Omental fat pad (tissue), 4 donors: ENCODE measurements around the gene PSMB11. TPM values are rescaled to one million over a fixed set of nuclear protein-coding genes. Genes with fewer than 3 reads are reported as not detected.

Experiments
- ATAC-seq: fragments of 150-250 bp; one replicate; pipeline ENCODE4 v1.9.1; 2016; ENCODE audit warnings: mild to moderate bottlenecking, moderate library complexity; ENCODE audit not compliant: low FRiP score
- DNase-seq: peaks from one replicate; pipeline ENCODE4 v3.0.0-alpha.2; 2019; ENCODE audit warnings: low spot score
- total RNA-seq, 4 donors: library from RNA; depleted of rRNA; stranded (reverse); fragments of >200 nt; gene quantifications; one replicate each; pipeline ENCODE4 v1.1.0, GENCODE V29; 2016
- TF ChIP-seq, protein P1 (sequence below), 3 donors: fragments of 450-650 bp; IDR thresholded peaks; one replicate each; pipeline ENCODE4 v1.5.1; 2016 to 2017; ENCODE audit warnings: antibody characterized with exemption in 3 of 3, mild to moderate bottlenecking in 3 of 3, moderate library complexity in 2 of 3

PSMB11 gene
- total RNA-seq, 4 donors from 2014 or later, result not detected

DNA sequence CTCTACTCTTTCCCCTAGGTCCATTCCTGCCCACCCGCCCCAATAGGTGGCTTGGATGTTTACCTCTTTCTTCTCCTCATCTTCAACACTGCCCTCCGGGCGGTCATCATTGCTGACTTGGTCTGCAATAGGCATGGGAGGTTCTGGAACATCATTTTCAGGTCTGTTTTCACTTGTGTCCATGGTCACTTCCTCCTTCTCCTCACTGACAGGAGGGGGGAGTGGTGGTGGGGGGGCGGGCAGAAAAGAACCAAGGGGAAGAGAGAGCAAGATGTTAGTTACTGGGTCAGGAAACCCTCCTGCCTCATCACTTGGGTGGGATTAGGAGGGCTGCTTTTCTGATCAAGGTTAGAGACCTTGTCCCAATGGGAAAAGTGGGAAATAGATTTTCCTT lies 27.4 kb downstream of the PSMB11 start:
- TF ChIP-seq, protein P1, sequence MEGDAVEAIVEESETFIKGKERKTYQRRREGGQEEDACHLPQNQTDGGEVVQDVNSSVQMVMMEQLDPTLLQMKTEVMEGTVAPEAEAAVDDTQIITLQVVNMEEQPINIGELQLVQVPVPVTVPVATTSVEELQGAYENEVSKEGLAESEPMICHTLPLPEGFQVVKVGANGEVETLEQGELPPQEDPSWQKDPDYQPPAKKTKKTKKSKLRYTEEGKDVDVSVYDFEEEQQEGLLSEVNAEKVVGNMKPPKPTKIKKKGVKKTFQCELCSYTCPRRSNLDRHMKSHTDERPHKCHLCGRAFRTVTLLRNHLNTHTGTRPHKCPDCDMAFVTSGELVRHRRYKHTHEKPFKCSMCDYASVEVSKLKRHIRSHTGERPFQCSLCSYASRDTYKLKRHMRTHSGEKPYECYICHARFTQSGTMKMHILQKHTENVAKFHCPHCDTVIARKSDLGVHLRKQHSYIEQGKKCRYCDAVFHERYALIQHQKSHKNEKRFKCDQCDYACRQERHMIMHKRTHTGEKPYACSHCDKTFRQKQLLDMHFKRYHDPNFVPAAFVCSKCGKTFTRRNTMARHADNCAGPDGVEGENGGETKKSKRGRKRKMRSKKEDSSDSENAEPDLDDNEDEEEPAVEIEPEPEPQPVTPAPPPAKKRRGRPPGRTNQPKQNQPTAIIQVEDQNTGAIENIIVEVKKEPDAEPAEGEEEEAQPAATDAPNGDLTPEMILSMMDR (IDR thresholded peaks at IDR 0.05), result no peak
- DNase-seq, result no peak
- ATAC-seq, result no peak

DNA sequence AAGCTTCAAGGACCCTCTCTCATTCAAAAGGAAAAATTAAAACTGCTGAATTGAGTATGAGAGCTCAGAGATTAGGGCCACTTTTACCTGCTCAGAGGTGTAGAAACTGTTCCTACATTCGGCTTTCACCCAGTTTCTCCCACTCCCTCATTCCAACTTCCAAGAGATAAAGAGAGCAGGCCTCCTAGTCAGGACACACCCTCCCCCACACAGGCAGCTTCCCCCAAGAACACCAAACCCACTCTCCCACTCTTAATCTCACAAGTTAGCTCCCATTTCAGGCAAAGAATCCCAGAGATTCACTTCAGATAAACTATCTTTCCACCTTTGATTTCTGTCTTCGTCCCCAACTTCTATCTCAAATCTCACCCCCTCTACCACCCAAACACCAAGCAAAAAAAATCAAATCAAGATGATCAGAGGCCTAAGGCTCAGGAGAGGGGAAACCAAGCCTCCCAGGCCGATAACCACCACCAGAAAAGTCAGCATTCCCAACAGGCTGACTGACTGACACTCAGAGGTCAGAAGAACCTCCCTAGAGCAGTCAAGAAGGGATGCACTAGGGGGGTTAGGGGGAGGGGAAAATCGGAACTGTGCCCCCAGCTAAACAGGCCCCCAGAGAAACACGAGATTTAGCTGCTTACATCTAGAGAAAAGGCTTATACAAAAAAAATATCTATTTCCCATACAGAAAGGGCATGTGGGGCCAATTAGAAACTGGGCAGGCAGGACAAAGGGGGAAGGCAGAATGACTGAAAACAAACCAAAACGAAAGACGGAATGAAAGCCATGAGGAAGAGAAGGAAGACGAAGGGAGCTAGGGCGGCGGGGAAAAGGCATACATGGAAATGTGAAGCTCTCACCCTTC lies 28.5 kb downstream of the PSMB11 start:
- TF ChIP-seq, protein P1 (IDR thresholded peaks at IDR 0.05), result no peak
- DNase-seq (no peak), ATAC-seq (no peak)

DNA sequence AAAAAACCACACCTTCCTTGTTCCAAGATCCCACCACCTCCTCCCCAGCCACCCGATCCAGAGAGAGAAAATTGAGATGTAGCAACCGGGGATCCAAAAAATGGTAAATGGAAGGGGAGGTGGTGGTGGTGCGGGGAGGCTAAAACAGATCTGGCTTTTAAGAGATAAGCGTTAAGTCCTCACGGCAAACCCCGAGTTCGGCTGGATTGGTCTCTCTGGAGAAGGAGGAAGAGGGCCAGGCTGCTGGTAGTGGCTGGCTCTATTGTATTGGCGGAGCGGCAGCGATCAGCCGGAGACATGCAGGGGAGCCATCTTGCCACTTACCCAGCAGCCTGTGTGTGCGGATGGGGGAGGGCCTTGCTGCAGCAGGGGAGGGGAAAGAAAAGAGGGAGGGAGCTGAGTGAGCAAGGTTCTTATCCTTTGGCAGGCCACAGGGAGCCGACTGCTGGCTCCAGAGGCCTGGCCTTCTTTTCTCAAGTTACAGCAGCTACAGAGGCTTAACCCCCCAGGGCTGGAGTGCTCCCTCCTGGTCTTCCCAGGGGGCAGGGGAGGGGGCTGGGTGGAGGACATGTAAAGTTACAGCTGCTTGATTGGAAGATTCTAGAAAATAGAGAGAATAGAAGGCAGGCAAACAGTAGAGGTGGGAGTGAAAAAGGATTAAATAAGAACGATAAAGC lies 29.4 kb downstream of the PSMB11 start:
- DNase-seq (peak; percentile 52), ATAC-seq (peak; percentile 80)
- TF ChIP-seq, protein P1 (IDR thresholded peaks at IDR 0.05), result no peak

DNA sequence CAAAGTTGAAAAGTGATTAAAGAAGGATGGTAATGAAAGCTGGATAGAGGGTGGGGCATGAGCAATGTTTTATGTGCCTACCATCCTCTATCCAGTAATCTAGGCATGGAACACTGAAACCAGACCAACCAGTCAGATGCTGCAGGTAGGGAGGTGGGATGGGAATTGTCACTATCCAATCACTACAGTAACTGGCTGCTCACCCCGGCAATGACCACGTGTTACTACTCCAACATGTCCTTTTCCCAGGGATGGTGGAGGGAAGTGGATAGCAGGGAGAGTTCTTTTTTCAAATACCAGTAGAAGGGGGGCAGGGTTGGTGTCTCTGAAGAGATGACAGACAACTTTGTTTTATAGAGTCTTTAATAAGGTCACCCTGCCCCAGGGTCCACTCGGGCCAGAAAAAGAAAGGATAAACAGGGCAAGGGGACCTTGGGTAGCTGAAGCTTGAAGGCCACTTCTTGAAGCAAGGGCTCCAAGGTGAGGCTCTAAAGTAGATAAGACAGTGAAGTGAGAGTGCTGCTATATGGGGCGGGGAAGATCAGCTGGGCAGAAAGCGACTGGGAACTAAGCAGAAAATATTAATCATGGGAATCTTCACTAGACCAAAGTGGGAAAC lies 30.0 kb downstream of the PSMB11 start:
- DNase-seq (no peak), ATAC-seq (no peak)
- TF ChIP-seq, protein P1 (IDR thresholded peaks at IDR 0.05), result no peak

DNA sequence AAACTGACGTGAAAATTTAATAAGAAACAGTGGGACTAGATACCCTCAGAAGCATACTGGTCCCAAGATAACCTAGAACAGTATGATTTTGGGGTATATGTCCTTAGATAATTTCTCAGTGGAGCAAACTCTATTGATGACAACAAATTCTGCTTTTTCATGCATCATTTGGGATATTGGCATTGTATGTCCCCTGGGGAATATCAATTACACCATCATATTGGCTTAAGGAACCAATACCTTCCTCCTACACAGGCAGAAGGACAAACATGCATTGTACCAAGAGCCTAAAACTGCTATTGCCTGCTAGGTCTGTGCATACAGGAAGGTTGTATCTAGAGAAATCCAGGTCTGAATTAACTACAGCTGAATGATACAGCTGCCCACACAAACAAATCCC lies 32.9 kb downstream of the PSMB11 start:
- ATAC-seq (no peak), DNase-seq (no peak)
- TF ChIP-seq, protein P1 (IDR thresholded peaks at IDR 0.05), result no peak

DNA sequence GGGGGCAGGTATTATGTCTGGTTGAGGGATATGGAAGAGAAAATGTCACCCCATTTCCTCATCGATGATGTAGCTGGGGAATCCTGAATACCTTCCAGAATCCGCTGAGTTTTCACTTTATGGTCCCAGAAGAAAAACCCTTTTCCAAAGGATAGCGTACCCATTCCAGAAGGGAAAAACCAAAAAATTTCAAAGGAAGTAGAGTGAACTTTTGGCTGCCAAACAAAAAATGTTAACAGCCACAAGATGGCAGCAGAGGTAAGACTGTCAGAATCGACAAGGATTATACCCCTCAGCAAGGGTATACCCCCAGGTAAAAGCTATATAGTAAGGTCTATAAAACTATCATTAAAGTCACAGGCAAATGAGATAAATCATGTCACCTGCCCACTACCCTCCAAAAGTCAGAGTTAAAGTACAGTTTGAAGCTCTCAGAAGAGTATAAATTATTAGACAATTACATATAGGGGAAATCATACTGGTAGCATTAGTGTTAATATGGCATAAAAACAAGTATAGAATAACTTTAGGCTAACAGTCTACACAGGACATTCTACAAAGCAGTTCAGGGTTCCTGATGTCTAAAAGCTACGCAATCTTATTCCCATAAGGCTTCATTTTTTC lies 34.9 kb downstream of the PSMB11 start:
- TF ChIP-seq, protein P1 (IDR thresholded peaks at IDR 0.05), result no peak
- DNase-seq (no peak), ATAC-seq (no peak)
